ENCODE measurements around the gene MGAT4B. TPM values are rescaled to one million over a fixed set of nuclear protein-coding genes. Genes with fewer than 3 reads are reported as not detected.
A peak's percentile ranks its signal among the peaks of the same experiment; 100 is the strongest.

The MGAT4B gene
- total and polyA plus RNA-seq, 2 of the 13 experiments (the other 11 are each of a cell fraction or from before 2014, with no cell fraction given) = 93.5 to 130 TPM

GRCh38 chr5:179795049-179795862 is 11.4 kb downstream of the MGAT4B start (continued):
- TF ChIP-seq MED13 (CRISPR knock-in tag; IDR thresholded peaks at IDR 0.05) (no peak), TERF1 (CRISPR knock-in tag; IDR thresholded peaks at IDR 0.05) (peak; percentile 69), ZSCAN30 (CRISPR knock-in tag; IDR thresholded peaks at IDR 0.05) (no peak), DZIP1 (CRISPR knock-in tag; IDR thresholded peaks at IDR 0.05) (no peak), MAFF (IDR thresholded peaks at IDR 0.05; ENCODE audit: low read depth, low read length) (no peak), HNRNPUL1 (IDR thresholded peaks at IDR 0.05; ENCODE audit: low read depth, low read length) (no peak), RNF2 (conservative IDR thresholded peaks at IDR 0.05; ENCODE audit: low read depth) (no peak), ZC3H13 (CRISPR knock-in tag; IDR thresholded peaks at IDR 0.05) (no peak), EHMT2 (IDR thresholded peaks at IDR 0.05; ENCODE audit: borderline replicate concordance, low read depth, low read length) (no peak), FOXP1 (IDR thresholded peaks at IDR 0.05) (no peak), FOXP1 (CRISPR knock-in tag; IDR thresholded peaks at IDR 0.05) (no peak), ZBTB7B (CRISPR knock-in tag; IDR thresholded peaks at IDR 0.05) (no peak), ISL2 (CRISPR knock-in tag; IDR thresholded peaks at IDR 0.05) (no peak), NFYC (CRISPR knock-in tag; IDR thresholded peaks at IDR 0.05) (no peak), ZNF776 (CRISPR knock-in tag; IDR thresholded peaks at IDR 0.05) (no peak)
- TF ChIP-seq, protein P1, sequence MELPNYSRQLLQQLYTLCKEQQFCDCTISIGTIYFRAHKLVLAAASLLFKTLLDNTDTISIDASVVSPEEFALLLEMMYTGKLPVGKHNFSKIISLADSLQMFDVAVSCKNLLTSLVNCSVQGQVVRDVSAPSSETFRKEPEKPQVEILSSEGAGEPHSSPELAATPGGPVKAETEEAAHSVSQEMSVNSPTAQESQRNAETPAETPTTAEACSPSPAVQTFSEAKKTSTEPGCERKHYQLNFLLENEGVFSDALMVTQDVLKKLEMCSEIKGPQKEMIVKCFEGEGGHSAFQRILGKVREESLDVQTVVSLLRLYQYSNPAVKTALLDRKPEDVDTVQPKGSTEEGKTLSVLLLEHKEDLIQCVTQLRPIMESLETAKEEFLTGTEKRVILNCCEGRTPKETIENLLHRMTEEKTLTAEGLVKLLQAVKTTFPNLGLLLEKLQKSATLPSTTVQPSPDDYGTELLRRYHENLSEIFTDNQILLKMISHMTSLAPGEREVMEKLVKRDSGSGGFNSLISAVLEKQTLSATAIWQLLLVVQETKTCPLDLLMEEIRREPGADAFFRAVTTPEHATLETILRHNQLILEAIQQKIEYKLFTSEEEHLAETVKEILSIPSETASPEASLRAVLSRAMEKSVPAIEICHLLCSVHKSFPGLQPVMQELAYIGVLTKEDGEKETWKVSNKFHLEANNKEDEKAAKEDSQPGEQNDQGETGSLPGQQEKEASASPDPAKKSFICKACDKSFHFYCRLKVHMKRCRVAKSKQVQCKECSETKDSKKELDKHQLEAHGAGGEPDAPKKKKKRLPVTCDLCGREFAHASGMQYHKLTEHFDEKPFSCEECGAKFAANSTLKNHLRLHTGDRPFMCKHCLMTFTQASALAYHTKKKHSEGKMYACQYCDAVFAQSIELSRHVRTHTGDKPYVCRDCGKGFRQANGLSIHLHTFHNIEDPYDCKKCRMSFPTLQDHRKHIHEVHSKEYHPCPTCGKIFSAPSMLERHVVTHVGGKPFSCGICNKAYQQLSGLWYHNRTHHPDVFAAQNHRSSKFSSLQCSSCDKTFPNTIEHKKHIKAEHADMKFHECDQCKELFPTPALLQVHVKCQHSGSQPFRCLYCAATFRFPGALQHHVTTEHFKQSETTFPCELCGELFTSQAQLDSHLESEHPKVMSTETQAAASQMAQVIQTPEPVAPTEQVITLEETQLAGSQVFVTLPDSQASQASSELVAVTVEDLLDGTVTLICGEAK (IDR thresholded peaks at IDR 0.05) = no peak
- TF ChIP-seq, protein P1 (CRISPR knock-in tag; IDR thresholded peaks at IDR 0.05) = no peak

Measured in HepG2 (cell line).